Islet of Langerhans (tissue), 1 donor: ENCODE measurements around the gene PHOSPHO2.

Experiments
- FAIRE-seq: peaks from one replicate; lab custom pipeline; 2011; peaks lifted over from hg19 to GRCh38; lab: Jason Lieb, UNC

Gene PHOSPHO2

DNA sequence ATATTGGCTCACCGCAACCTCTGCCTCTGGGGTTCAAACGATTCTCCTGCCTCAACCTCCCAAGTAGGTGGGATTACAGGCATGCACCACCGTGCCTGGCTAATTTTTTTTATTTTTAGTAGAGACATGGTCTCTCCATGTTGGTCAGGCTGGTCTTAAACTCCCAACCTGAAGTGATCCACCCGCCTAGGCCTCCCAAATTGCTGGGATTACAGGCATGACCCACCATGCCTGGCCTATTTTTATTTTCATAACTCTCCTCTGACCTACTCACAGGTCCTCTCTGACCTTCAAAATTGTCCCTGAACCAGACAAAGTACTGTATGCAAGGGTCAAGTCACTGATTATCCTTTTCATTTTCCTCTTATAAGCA is 23.4 kb downstream of the PHOSPHO2 start:
- FAIRE-seq: no peak

GRCh38 chr2:169718930-169719504 is 24.7 kb downstream of the PHOSPHO2 start:
- FAIRE-seq: no peak

- FAIRE-seq: no peak
These were observed 26.7 kb downstream of the PHOSPHO2 start for GRCh38 chr2:169721016-169721415.

DNA sequence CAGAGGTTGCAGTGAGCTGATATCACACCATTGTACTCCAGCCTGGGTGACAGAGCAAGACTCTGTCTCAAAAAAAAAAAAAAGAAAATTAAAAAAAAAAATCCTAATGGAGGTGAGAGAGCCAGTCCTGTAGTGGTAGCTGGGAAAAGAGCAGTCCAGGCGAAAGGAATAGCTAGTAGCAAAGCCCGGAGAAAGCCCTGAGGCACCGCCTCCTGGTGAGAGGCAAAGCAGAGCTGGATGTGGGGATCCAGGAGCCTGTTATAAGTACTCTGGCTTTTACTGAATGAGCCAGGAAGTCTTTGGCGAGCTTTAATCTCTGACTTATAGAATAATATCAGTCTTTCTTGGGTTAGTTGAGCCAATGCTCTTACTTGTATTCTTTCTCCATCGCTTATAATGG is 32.8 kb downstream of the PHOSPHO2 start:
- FAIRE-seq: no peak

DNA sequence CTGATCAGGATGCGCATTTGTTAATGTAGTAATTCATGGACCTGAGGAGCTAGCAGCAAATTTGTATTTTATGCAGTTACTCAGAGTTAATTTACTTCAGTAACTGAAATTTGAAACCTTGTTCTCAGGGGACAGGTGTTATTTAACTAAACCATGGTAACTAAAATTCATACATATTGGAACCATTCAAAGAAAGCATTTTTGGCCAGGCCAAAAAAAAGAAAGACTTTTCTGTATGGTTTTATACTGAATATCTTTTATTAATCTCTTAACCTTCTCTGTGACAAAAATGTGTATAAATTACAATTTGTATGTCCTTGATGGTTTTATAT is 35.0 kb downstream of the PHOSPHO2 start:
- no peak for FAIRE-seq

DNA sequence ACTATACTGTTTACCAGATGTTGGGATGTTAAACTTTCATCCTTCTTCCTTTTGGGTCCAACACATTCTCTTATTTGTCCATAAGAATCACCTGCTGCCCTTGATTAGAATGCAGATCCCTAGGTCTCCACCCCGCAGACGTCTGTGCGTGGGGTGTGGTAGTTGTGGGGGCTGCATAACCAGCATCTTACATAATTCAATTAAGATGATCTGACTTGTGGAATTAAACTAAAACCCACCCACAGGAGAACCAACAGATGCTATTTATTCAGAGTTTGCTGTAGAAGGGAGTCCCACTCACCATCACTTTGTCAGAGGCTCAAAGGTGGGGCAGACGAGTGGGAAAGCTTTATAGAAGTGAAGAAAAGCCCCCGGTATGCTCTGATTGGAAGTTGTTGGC is 37.8 kb downstream of the PHOSPHO2 start:
- FAIRE-seq: no peak

GRCh38 chr2:169732583-169733358 is 38.5 kb downstream of the PHOSPHO2 start:
- FAIRE-seq: no peak

- FAIRE-seq: no peak
These were observed 40.0 kb downstream of the PHOSPHO2 start for GRCh38 chr2:169734169-169734847.

DNA sequence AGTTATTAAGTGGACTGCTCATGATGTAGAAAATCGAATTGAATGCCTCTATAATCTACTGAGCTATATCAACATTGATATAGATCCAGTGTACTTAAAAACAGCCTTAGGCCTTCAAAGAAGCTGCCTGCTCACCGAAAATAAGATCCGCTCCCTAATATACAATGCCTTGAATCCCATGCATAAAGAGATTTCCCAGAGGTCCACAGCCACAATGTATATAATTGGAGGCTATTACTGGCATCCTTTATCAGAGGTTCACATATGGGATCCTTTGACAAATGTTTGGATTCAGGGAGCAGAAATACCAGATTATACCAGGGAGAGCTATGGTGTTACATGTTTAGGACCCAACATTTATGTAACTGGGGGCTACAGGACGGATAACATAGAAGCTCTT is 41.4 kb downstream of the PHOSPHO2 start:
- no peak for FAIRE-seq

GRCh38 chr2:169736902-169737301 is 42.6 kb downstream of the PHOSPHO2 start:
- FAIRE-seq: no peak

GRCh38 chr2:169738566-169739229 is 44.4 kb downstream of the PHOSPHO2 start:
- FAIRE-seq: no peak

DNA sequence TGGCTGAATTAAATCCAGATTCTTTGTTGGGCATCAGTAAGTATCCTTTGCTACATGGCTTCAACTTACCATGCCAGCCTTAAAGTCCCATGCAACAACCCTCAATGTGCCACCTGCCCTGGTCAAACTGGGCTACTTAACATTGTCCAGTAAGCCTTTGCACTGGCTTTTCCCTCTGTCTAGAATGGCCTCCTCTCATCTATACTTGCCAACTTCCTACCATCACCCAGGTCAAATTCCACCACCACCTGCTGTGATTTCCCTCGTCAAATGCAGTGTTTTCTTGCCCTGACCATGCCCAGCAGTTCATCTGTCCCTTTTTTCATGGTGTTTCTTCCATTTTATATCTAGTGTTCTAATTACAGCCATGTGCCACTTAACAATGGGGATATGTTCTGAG is 45.1 kb downstream of the PHOSPHO2 start:
- FAIRE-seq: no peak

GRCh38 chr2:169743549-169743948 is 49.3 kb downstream of the PHOSPHO2 start:
- FAIRE-seq: no peak

- FAIRE-seq: no peak
These were observed 52.0 kb downstream of the PHOSPHO2 start for GRCh38 chr2:169746240-169746639.

- FAIRE-seq: no peak
These were observed 54.0 kb downstream of the PHOSPHO2 start for GRCh38 chr2:169748319-169748718.
